ENCODE data around the gene PWP1. TPM values are rescaled to one million over a fixed set of nuclear protein-coding genes. Genes with fewer than 3 reads are reported as not detected.

PWP1 gene
- total and polyA plus RNA-seq, 10 of the 15 experiments (the other 5 are each of a cell fraction or from before 2014, with no cell fraction given) = 42.4 to 283 (median 84.6) TPM

- no peak overlapping the region for H3K4me3 ChIP-seq
- no TSS peak for BruUV-seq (replicated peaks)
- DNase-seq (ENCODE audit: low read depth, low spot score) (no peak), ATAC-seq (no peak), FAIRE-seq (no peak)
- no peaks in the 10 kb centered on the region for H3K9me3 ChIP-seq (replicated peaks; ENCODE audit: control insufficient read depth, insufficient read depth, low read length)
- no peaks in the 10 kb centered on the region for H4K20me1 ChIP-seq (ENCODE audit: control insufficient read depth, insufficient read depth)
- in situ Hi-C loops (cut with MboI) (no loop called here), intact Hi-C loops (cut with micrococcal nuclease; ENCODE audit: unreplicated experiment) (no loop called here)
- H3K79me2 ChIP-seq (ENCODE audit: control insufficient read depth, insufficient read depth, low read length) = no peaks in the 10 kb centered on the region
- no peaks in the 10 kb centered on the region for H3K4me1 ChIP-seq (ENCODE audit: control insufficient read depth, insufficient read depth, low read length)
- ChIA-PET POLR2A (no interaction called here), RAD21 (ENCODE audit: unreplicated experiment) (no interaction called here), SMC1A (ENCODE audit: uncharacterized antibody, unreplicated experiment) (no interaction called here), CTCF (no interaction called here)
- no peak overlapping the region for H3K9ac ChIP-seq (ENCODE audit: control insufficient read depth, insufficient read depth, low read length)
- WGBS (ENCODE audit: insufficient coverage, insufficient replicate concordance, low lambda C conversion rate, missing lambda C conversion rate) = 74% methylated on average over 11 of the region's 11 CpGs
- H3K27ac ChIP-seq (ENCODE audit: control insufficient read depth, insufficient read depth) = no peak overlapping the region
- H3K4me2 ChIP-seq (ENCODE audit: control insufficient read depth, insufficient read depth) = no peak overlapping the region
- TF ChIP-seq BACH1 (IDR thresholded peaks at IDR 0.05; ENCODE audit: borderline replicate concordance) = no peak
- TF ChIP-seq MYB (IDR thresholded peaks at IDR 0.05; ENCODE audit: borderline replicate concordance, low read depth, low read length) = no peak
- no peak for TF ChIP-seq CREM (IDR thresholded peaks at IDR 0.05; ENCODE audit: low read depth)
- no peak for TF ChIP-seq LARP7 (IDR thresholded peaks at IDR 0.05)
- no peak for TF ChIP-seq PAX5 (IDR thresholded peaks at IDR 0.05; ENCODE audit: borderline replicate concordance, low read depth, low read length)
- TF ChIP-seq STAT3 (IDR thresholded peaks at IDR 0.05; ENCODE audit: low read depth, low read length) = no peak
- TF ChIP-seq ETV6 (conservative IDR thresholded peaks at IDR 0.05 in 1 of 2, IDR thresholded peaks at IDR 0.05 in 1 of 2; ENCODE audit: borderline replicate concordance in 1 of 2, low read depth in 1 of 2) = no peak
- TF ChIP-seq NFYA (IDR thresholded peaks at IDR 0.05; ENCODE audit: borderline replicate concordance, low read depth, low read length) = no peak
- TF ChIP-seq ZNF592 (IDR thresholded peaks at IDR 0.05) = no peak
- no peak for TF ChIP-seq TCF7 (IDR thresholded peaks at IDR 0.05; ENCODE audit: borderline replicate concordance)
- no peak for TF ChIP-seq ELK1 (IDR thresholded peaks at IDR 0.05; ENCODE audit: low read depth, low read length)
- no peak for TF ChIP-seq RELB (IDR thresholded peaks at IDR 0.05; ENCODE audit: low read depth)
- TF ChIP-seq SRF (IDR thresholded peaks at IDR 0.05; ENCODE audit: low read depth in 2 of 2, low read length in 2 of 2) = no peak
- no peak for TF ChIP-seq USF2 (IDR thresholded peaks at IDR 0.05; ENCODE audit: borderline replicate concordance, low read depth, low read length)
- no peaks in the 10 kb centered on the region for H3K36me3 ChIP-seq (ENCODE audit: control insufficient read depth in 2 of 2, insufficient read depth in 2 of 2, low read length in 1 of 2)
- no peaks in the 10 kb centered on the region; a peak in 2 of 4 replicates for H3K27me3 ChIP-seq (replicated peaks in 1 of 2; ENCODE audit: control insufficient read depth in 2 of 2, insufficient read depth in 2 of 2, low read length in 1 of 2)
- no peak overlapping the region for H2AFZ ChIP-seq (ENCODE audit: control insufficient read depth, low read depth, low read length)
Measured at GRCh38 chr12:107651571-107652449, 33.8 kb upstream of the PWP1 start.

Data from GM12878 (cell line).